Coronary artery (tissue), 2 donors: ENCODE results near the gene DENND2A.
"Not testable (repeated sequence)": the region's sequence is repeated elsewhere in the genome, so short reads cannot be mapped to it uniquely, and the experiment has no call there.

Source experiments
- DNase-seq: peaks from one replicate; pipeline ENCODE4 v3.0.0-alpha.2; 2017; ENCODE audit warnings: low spot score
- H3K27ac ChIP-seq, 2 donors: fragments of 200-600 bp; sonication (generic); one replicate each; pipeline ENCODE4 v1.5.1; 2016 to 2019
- H3K4me3 ChIP-seq: fragments of 200-600 bp; sonication (generic); 2 replicates; pipeline ENCODE4 v1.5.1; 2016; ENCODE audit warnings: mild to moderate bottlenecking, moderate library complexity
- TF ChIP-seq, protein P1 (sequence below): fragments of 200-600 bp; sonication (generic); IDR thresholded peaks from one replicate; pipeline ENCODE4 v1.5.1; 2019; ENCODE audit warnings: antibody characterized with exemption

Gene DENND2A

DNA sequence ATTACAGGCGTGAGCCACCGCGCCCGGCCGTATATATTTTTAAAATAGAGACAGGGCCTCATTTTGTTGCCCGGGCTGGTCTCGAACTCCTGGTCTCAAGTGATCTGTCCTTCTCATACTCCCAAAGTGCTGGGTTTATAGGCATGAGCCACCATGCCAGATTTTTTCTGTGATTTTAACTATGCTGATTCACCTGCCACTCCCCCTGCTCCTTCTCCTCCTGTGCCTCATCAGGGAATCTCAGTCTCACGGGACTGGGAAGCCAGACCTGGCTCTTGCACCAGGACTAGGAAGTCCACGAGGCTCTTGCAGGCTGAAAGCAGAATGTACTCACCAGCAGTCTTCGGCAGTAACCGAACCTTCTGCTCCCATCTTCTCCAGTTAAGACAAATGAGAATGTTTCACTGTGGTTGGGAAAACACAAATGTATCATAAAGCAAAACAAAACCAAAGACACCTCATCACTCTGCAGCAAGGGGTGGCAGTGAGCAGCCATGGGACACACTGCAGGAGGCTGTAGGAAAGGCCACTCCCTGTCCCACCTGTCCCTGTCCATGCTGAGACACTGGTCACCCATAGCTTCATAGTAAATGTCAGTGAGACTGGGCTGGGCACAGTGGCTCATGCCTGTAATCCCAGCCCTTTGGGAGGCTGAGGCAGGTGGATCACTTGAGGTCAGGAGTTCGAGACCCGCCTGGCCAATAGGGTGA, 82.6 kb downstream of the DENND2A start:
- TF ChIP-seq, protein P1, sequence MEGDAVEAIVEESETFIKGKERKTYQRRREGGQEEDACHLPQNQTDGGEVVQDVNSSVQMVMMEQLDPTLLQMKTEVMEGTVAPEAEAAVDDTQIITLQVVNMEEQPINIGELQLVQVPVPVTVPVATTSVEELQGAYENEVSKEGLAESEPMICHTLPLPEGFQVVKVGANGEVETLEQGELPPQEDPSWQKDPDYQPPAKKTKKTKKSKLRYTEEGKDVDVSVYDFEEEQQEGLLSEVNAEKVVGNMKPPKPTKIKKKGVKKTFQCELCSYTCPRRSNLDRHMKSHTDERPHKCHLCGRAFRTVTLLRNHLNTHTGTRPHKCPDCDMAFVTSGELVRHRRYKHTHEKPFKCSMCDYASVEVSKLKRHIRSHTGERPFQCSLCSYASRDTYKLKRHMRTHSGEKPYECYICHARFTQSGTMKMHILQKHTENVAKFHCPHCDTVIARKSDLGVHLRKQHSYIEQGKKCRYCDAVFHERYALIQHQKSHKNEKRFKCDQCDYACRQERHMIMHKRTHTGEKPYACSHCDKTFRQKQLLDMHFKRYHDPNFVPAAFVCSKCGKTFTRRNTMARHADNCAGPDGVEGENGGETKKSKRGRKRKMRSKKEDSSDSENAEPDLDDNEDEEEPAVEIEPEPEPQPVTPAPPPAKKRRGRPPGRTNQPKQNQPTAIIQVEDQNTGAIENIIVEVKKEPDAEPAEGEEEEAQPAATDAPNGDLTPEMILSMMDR, result no peak
- Histone ChIP-seq H3K27ac (no peak overlapping the region), H3K4me3 (no peak overlapping the region)
- DNase-seq, result no peak

DNA sequence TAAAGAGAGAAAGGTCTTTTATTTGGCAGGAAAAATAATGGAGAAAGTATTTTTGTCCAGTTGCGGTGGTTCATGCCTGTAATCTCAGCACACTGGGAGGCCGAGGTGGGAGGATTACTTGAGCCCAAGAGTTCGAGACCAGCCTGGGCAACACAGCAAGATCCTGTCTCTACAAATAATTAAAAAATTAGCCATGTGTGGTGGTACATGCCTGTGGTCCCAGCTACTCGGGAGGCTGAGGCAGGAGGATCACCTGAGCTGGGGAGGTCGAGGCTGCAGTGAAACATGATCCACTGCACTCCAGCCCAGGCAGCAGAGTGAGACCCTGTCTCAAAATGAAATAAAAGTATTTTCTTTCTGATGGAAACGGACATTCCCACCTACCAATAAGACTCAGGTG, 83.5 kb downstream of the DENND2A start:
- no peak for DNase-seq

DNA sequence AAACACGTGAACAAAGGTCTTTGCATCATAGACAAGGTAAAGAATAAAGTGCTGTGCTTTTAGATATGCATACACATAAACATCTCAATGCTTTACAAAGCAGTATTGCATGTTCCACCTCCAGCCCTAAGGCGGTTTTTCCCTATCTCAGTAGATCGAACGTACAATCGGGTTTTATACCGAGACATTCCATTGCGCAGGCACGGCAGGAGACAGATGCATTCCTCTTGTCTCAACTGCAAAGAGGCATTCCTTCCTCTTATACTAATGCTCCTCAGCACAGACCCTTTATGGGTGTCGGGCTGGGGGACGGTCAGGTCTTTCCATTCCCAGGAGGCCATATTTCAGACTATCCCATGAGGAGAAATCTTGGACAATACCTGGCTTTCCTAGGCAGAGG, 87.4 kb downstream of the DENND2A start:
- H3K4me3 ChIP-seq, DNase-seq, H3K27ac ChIP-seq: not testable (repeated sequence)

More for the DNA sequence above, 83.5 kb downstream of the DENND2A start:
- Histone ChIP-seq H3K4me3 (no peak overlapping the region), H3K27ac (no peak overlapping the region)
- TF ChIP-seq, protein P1, result no peak

DNA sequence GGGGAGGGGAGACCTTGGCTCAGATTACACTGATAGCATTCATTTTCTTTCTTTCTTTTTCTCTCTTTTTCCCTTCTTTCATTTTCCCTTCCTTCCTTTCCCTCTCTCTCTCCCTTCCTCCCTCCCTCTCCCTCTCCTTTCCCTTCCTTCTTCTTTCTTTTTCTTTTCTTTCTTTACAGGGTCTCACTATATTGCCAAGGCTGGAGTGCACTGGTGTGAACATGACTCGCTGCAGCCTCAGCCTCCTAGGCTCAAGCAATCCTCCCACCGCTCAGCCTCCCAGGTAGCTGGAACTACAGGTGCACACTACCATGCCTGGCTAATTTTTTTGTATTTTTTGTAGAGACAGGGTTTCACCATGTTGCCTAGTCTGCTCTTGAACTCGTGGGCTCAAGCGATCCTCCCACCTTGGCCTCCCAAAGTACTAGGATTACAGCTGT, 88.4 kb downstream of the DENND2A start:
- TF ChIP-seq, protein P1, result no peak
- no peak overlapping the region for H3K27ac ChIP-seq
- DNase-seq, result no peak

DNA sequence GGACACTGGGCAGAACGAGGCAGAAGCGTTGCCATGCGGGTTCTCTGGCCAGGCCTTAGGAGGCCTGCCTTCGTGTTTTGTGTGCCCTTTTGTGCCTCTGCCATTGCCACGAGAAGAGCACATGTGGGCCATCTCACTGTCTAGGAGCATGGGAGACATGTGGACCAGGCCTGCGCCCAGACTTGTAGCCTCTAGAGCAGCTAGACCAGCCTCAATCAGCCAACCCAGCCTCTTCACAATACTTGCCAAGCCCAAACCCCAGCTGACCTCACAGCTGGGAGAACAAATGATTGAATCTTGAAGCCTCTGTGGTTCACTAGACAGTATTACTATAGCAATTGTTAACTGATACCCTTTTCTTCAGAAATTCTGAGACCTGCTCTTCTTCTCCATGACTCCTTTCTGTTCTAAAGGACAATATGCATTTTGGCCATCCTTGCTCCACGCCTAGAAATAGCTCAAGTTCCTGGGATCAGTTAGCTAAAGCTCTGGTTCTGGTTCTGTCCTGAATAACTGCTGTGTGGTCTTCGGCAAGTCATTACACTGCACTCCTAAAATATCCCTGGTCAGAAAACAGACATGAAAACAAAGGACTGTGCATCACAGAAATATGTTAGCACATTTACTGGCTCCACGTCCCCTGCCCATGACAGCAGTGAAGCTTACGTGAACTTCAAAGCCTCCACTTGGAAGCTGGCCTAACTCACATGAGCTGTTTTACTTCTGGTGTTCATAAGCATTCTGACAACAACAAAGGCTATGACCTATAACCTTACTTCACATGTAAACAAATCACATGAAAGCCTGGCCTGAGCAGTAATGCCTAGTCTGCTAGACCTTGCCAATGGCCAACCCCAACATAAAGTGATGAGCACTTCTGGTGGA, 89.0 kb downstream of the DENND2A start:
- TF ChIP-seq, protein P1, result no peak
- H3K4me3 ChIP-seq, result no peak overlapping the region
- H3K27ac ChIP-seq, result no peak overlapping the region
- no peak for DNase-seq

More for the DNA sequence above, 88.4 kb downstream of the DENND2A start:
- H3K4me3 ChIP-seq, result no peak overlapping the region

DNA sequence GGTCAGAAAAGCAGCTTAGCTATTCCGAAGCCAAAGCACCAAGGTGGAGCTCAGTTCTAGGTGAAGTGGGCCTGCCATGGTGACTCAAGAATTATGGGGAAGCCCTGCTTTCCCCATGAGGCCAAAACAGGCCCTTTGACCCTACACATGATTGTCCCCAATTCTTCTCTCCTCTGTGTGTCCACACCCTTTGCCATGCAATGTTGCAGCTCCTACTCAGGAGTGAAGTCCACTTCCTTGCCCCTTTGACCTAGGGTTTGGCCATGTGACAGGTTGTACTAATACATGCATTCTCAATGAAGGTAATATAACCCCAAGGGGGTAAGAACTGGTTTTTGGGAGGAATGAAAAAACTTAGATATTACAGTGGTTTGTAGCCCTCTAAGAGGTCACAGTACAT, 93.7 kb downstream of the DENND2A start:
- TF ChIP-seq, protein P1, result no peak
- Histone ChIP-seq H3K4me3 (no peak overlapping the region), H3K27ac (no peak overlapping the region)
- DNase-seq, result no peak

DNA sequence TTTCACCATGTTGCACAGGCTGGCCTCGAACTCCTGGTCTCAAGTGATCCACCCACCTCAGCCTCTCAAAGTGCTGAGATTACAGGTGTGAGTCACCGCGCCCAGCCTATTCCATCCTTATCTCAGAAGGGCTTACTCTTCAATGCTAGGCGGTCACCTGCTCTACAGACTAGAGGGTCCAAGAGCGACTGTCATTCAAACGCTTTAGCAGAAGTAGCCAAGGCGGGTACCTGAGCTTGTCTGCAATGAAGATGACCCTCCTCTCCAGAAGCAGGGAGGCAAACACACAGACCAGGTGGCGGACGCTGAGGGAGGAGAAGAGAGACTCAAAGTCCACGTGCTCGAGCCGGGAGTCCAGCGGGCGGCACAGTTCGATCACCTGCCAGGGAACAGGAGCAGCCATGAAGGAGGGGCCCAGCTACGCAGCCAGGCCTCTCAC, 96.2 kb downstream of the DENND2A start:
- Histone ChIP-seq H3K4me3 (no peak overlapping the region), H3K27ac (no peak overlapping the region)
- no peak for DNase-seq
- TF ChIP-seq, protein P1, result no peak
